ENCODE data around the gene HERC5. TPM values are rescaled to one million over a fixed set of nuclear protein-coding genes. Genes with fewer than 3 reads are reported as not detected.
"Not testable (repeated sequence)": the region's sequence is repeated elsewhere in the genome, so short reads cannot be mapped to it uniquely, and the experiment has no call there.

The HERC5 gene
- total RNA-seq, 2 donors from 2014 or later: 0.79 to 1.4 TPM

GRCh38 chr4:88429401-88429800 lies 27.5 kb upstream of the HERC5 start:
- H3K27me3 ChIP-seq: no peaks in the 10 kb centered on the region
- TF ChIP-seq CTCF (IDR thresholded peaks at IDR 0.05): no peak
- H3K4me3 ChIP-seq: no peak overlapping the region
- H3K9me3 ChIP-seq: no peaks in the 10 kb centered on the region
- H3K4me1 ChIP-seq: no peaks in the 10 kb centered on the region
- no peak overlapping the region for H3K27ac ChIP-seq
- no peak overlapping the region for H3K9ac ChIP-seq (ENCODE audit: low read depth in 2 of 2, low read length in 2 of 2)
- no peak for DNase-seq
- no peaks in the 10 kb centered on the region for H3K36me3 ChIP-seq
- intact Hi-C loops (cut with DNase I): no loop called here

DNA sequence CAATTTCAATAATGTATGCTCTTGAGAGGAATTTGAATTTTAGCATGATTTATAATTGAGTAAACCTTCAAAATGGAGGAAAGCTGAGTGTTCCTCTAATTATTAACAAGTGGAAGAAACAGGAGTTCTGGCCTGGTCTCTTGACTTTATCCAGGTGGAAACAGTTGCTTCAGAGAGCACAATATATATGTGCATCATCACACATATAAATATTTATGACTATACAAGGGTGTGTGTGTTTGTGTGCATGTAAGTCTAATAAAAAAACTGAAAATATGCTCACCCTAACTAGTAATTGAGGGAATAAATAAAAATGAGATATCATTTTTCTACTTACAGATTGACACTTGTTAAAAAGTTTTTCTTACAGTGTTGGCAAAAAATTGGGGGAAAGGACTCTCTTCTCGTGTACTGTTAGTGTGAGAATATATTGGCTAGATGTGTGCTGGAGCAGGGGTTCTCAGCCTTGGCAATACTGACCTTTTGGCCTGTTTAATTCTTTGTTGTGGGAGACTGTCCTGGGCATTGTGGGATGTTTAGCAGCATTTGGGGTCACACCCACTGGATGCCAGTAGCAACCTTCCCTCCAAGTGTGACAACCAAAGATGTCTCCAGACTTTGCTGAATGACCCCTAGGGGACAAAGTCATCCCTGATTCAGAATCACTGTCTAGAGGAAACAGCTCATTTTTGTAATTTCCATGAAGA lies 20.8 kb upstream of the HERC5 start:
- H3K4me1 ChIP-seq: no peaks in the 10 kb centered on the region
- H3K9ac ChIP-seq (ENCODE audit: low read depth in 2 of 2, low read length in 2 of 2): no peak overlapping the region
- no peaks in the 10 kb centered on the region for H3K27me3 ChIP-seq
- no peak for DNase-seq
- H3K4me3 ChIP-seq: no peak overlapping the region
- no peak for TF ChIP-seq CTCF (IDR thresholded peaks at IDR 0.05)
- no peaks in the 10 kb centered on the region for H3K9me3 ChIP-seq
- H3K36me3 ChIP-seq: no peaks in the 10 kb centered on the region
- intact Hi-C loops (cut with DNase I): no loop called here
- H3K27ac ChIP-seq: no peak overlapping the region

DNA sequence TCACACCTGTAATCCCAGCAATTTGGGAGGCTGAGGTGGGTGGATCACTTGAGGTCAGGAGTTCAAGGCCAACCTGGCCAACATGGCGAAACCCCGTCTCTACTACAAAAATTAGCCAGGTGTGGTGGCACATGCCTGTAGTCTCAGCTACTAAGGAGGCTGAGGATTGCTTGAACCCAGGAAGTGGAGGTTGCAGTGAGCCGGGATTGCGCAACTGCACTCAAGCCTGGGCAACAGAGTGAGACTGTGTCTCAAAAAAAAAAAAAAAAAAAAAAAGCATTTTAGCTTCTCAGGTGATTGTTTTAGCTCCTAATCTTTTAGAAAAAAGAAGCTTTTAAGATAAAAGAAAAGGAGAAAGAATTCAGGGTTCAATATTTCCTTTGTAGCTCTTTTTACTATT lies 19.0 kb upstream of the HERC5 start:
- H3K27ac ChIP-seq; H3K9me3 ChIP-seq; H3K4me1 ChIP-seq; H3K36me3 ChIP-seq; H3K9ac ChIP-seq (ENCODE audit: low read depth in 2 of 2, low read length in 2 of 2); H3K4me3 ChIP-seq; DNase-seq; H3K27me3 ChIP-seq; intact Hi-C loops (cut with DNase I): not testable (repeated sequence)

GRCh38 chr4:88439161-88439760 lies 17.7 kb upstream of the HERC5 start:
- TF ChIP-seq CTCF (IDR thresholded peaks at IDR 0.05): no peak
- no peak for DNase-seq
- Histone ChIP-seq H3K4me3 (no peak overlapping the region), H3K4me1 (no peaks in the 10 kb centered on the region), H3K36me3 (no peaks in the 10 kb centered on the region), H3K9ac (ENCODE audit: low read depth in 2 of 2, low read length in 2 of 2) (no peak overlapping the region), H3K27ac (no peak overlapping the region), H3K9me3 (no peaks in the 10 kb centered on the region), H3K27me3 (no peaks in the 10 kb centered on the region)
- intact Hi-C loops (cut with DNase I): no loop called here

DNA sequence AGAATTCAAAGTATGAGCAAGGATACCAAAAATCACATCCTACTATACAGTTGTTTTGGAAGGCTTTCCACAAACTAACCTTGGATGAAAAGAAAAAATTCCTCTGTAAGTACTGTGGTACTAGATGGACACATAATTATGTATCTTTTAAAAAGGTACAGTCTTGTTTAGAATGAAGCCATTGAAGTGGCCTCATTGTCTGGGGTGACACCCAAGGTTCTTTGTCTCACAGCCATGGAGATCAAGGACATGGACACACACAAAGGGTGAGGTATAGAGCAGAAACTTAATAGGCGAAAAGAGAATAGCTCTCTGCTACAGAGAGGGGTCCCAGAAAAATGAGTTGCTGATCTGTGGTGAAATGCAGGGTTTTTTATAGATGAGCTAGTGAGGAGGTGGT lies 16.8 kb upstream of the HERC5 start:
- no peak for TF ChIP-seq CTCF (IDR thresholded peaks at IDR 0.05)
- no peaks in the 10 kb centered on the region for H3K27me3 ChIP-seq
- H3K27ac ChIP-seq: no peak overlapping the region
- no peaks in the 10 kb centered on the region for H3K4me1 ChIP-seq
- H3K36me3 ChIP-seq: no peaks in the 10 kb centered on the region
- no peak overlapping the region for H3K9ac ChIP-seq (ENCODE audit: low read depth in 2 of 2, low read length in 2 of 2)
- no peak for DNase-seq
- H3K4me3 ChIP-seq: no peak overlapping the region
- intact Hi-C loops (cut with DNase I): no loop called here
- no peaks in the 10 kb centered on the region for H3K9me3 ChIP-seq

GRCh38 chr4:88441696-88442095 lies 15.2 kb upstream of the HERC5 start:
- Histone ChIP-seq H3K4me1 (no peaks in the 10 kb centered on the region), H3K27me3 (no peaks in the 10 kb centered on the region), H3K9me3 (no peaks in the 10 kb centered on the region), H3K9ac (ENCODE audit: low read depth in 2 of 2, low read length in 2 of 2) (no peak overlapping the region), H3K27ac (no peak overlapping the region), H3K4me3 (no peak overlapping the region), H3K36me3 (no peaks in the 10 kb centered on the region)
- TF ChIP-seq CTCF (IDR thresholded peaks at IDR 0.05): no peak
- intact Hi-C loops (cut with DNase I): no loop called here
- no peak for DNase-seq

All from colonic mucosa (tissue), 4 donors.